ENCODE results near the gene TMEM94. TPM values are rescaled to one million over a fixed set of nuclear protein-coding genes. Genes with fewer than 3 reads are reported as not detected.

TMEM94 gene
- total and polyA plus RNA-seq, 5 donors from 2014 or later = 4.0 to 94.7 (median 7.1) TPM

- DNase-seq = no peak
Measured at GRCh38 chr17:75524269-75524969, 68.0 kb downstream of the TMEM94 start.

GRCh38 chr17:75524970-75525805 lies 68.8 kb downstream of the TMEM94 start, which contains the start of gene LLGL2:
Gene LLGL2, plus strand, starts transcription at chr17:75525697. Its CDS starts 17,730 bp downstream, at chr17:75543427.
- Mint-ChIP-seq H3K27me3 (no peaks in the 10 kb centered on the region), H3K4me1 (peaks cover 0 to 14% (median 10%) of the 10 kb centered on the region in 4 donors), H3K27ac (peak within 1 kb of the TSS in 1 of 3 donors; percentile 65), H3K9me3 (no peaks in the 10 kb centered on the region), H3K36me3 (peaks cover 3% of the 10 kb centered on the region), H3K4me3 (peak within 1 kb of the TSS; percentile 84 to 93 (median 88))
- Histone ChIP-seq H3K9me3 (ENCODE audit: control insufficient read depth in 2 of 2, low read length in 2 of 2) (no peaks in the 10 kb centered on the region), H3K36me3 (ENCODE audit: control insufficient read depth, insufficient read depth, low read length) (peaks cover 11% of the 10 kb centered on the region), H3K27me3 (ENCODE audit: control insufficient read depth, insufficient read depth, low read length) (no peaks in the 10 kb centered on the region), H3K27ac (ENCODE audit: insufficient read depth, low read length, poor library complexity, severe bottlenecking) (peak within 1 kb of the TSS; percentile 66), H3K4me1 (ENCODE audit: control insufficient read depth, insufficient read depth, low read length, poor library complexity, severe bottlenecking) (peaks cover 19% of the 10 kb centered on the region), H3K4me3 (ENCODE audit: low read depth, low read length) (peak within 1 kb of the TSS; percentile 24)
- ATAC-seq (ENCODE audit: low read depth in 2 of 2) (peak; percentile 89 to 94), DNase-seq (peak; percentile 84 to 89 (median 89))

More at GRCh38 chr17:75524269-75524969, 68.0 kb downstream of the TMEM94 start:
- Histone ChIP-seq H3K27me3 (ENCODE audit: control insufficient read depth, insufficient read depth, low read length) (no peaks in the 10 kb centered on the region), H3K36me3 (ENCODE audit: control insufficient read depth, insufficient read depth, low read length) (peaks cover 11% of the 10 kb centered on the region), H3K27ac (ENCODE audit: insufficient read depth, low read length, poor library complexity, severe bottlenecking) (peak overlapping the region; percentile 66), H3K4me3 (ENCODE audit: low read depth, low read length) (no peak overlapping the region), H3K4me1 (ENCODE audit: control insufficient read depth, insufficient read depth, low read length, poor library complexity, severe bottlenecking) (peaks cover 19% of the 10 kb centered on the region), H3K9me3 (ENCODE audit: control insufficient read depth in 2 of 2, low read length in 2 of 2) (no peaks in the 10 kb centered on the region)
- Mint-ChIP-seq H3K27me3 (no peaks in the 10 kb centered on the region), H3K4me1 (peaks cover 0 to 18% (median 10%) of the 10 kb centered on the region in 4 donors), H3K36me3 (peaks cover 3% of the 10 kb centered on the region), H3K9me3 (no peaks in the 10 kb centered on the region), H3K4me3 (peak overlapping the region; percentile 73 to 85 (median 80)), H3K27ac (peak overlapping the region in 1 of 3 donors; percentile 65)
- ATAC-seq (ENCODE audit: low read depth in 2 of 2) = no peak

- peaks cover 19% of the 10 kb centered on the region for H3K4me1 ChIP-seq (ENCODE audit: control insufficient read depth, insufficient read depth, low read length, poor library complexity, severe bottlenecking)
- no peak for ATAC-seq (ENCODE audit: low read depth in 2 of 2)
- no peaks in the 10 kb centered on the region for H3K9me3 Mint-ChIP-seq
- no peaks in the 10 kb centered on the region for H3K27me3 Mint-ChIP-seq
- H3K36me3 ChIP-seq (ENCODE audit: control insufficient read depth, insufficient read depth, low read length) = peaks cover 11% of the 10 kb centered on the region
- peaks cover 3% of the 10 kb centered on the region for H3K36me3 Mint-ChIP-seq
- H3K4me3 ChIP-seq (ENCODE audit: low read depth, low read length) = peak overlapping the region; percentile 24
- no peak overlapping the region for H3K27ac Mint-ChIP-seq
- peak overlapping the region; percentile 84 to 93 (median 88) for H3K4me3 Mint-ChIP-seq
- no peak overlapping the region for H3K27ac ChIP-seq (ENCODE audit: insufficient read depth, low read length, poor library complexity, severe bottlenecking)
- H3K27me3 ChIP-seq (ENCODE audit: control insufficient read depth, insufficient read depth, low read length) = no peaks in the 10 kb centered on the region
- no peaks in the 10 kb centered on the region for H3K9me3 ChIP-seq (ENCODE audit: control insufficient read depth in 2 of 2, low read length in 2 of 2)
- peaks cover 0 to 14% (median 10%) of the 10 kb centered on the region in 4 donors for H3K4me1 Mint-ChIP-seq
- peak in 1 of 3 donors; percentile 21 for DNase-seq
Measured at GRCh38 chr17:75525806-75526554, 69.5 kb downstream of the TMEM94 start.

GRCh38 chr17:75526555-75527270 lies 70.3 kb downstream of the TMEM94 start:
- Mint-ChIP-seq H3K36me3 (peaks cover 3% of the 10 kb centered on the region), H3K4me3 (peak overlapping the region; percentile 76 to 93 (median 88)), H3K27me3 (no peaks in the 10 kb centered on the region), H3K4me1 (peaks cover 0 to 14% (median 10%) of the 10 kb centered on the region in 4 donors), H3K9me3 (no peaks in the 10 kb centered on the region), H3K27ac (no peak overlapping the region)
- Histone ChIP-seq H3K27ac (ENCODE audit: insufficient read depth, low read length, poor library complexity, severe bottlenecking) (no peak overlapping the region), H3K27me3 (ENCODE audit: control insufficient read depth, insufficient read depth, low read length) (no peaks in the 10 kb centered on the region), H3K36me3 (ENCODE audit: control insufficient read depth, insufficient read depth, low read length) (peaks cover 7% of the 10 kb centered on the region), H3K4me1 (ENCODE audit: control insufficient read depth, insufficient read depth, low read length, poor library complexity, severe bottlenecking) (peaks cover 19% of the 10 kb centered on the region), H3K9me3 (ENCODE audit: control insufficient read depth in 2 of 2, low read length in 2 of 2) (no peaks in the 10 kb centered on the region), H3K4me3 (ENCODE audit: low read depth, low read length) (peak overlapping the region; percentile 24)
- no peak for DNase-seq
- ATAC-seq (ENCODE audit: low read depth in 2 of 2) = no peak

GRCh38 chr17:75530837-75531720 lies 74.6 kb downstream of the TMEM94 start:
- no peaks in the 10 kb centered on the region for H3K36me3 ChIP-seq (ENCODE audit: control insufficient read depth, insufficient read depth, low read length)
- no peak for DNase-seq
- H3K9me3 ChIP-seq (ENCODE audit: control insufficient read depth in 2 of 2, low read length in 2 of 2) = no peaks in the 10 kb centered on the region
- H3K36me3 Mint-ChIP-seq = peaks cover 4% of the 10 kb centered on the region
- H3K27me3 Mint-ChIP-seq = no peaks in the 10 kb centered on the region
- H3K27me3 ChIP-seq (ENCODE audit: control insufficient read depth, insufficient read depth, low read length) = no peaks in the 10 kb centered on the region
- H3K27ac Mint-ChIP-seq = no peak overlapping the region
- ATAC-seq (ENCODE audit: low read depth in 2 of 2) = no peak
- peaks cover 0 to 37% (median 28%) of the 10 kb centered on the region in 4 donors for H3K4me1 Mint-ChIP-seq
- H3K27ac ChIP-seq (ENCODE audit: insufficient read depth, low read length, poor library complexity, severe bottlenecking) = no peak overlapping the region
- peaks cover 20% of the 10 kb centered on the region for H3K4me1 ChIP-seq (ENCODE audit: control insufficient read depth, insufficient read depth, low read length, poor library complexity, severe bottlenecking)
- H3K4me3 ChIP-seq (ENCODE audit: low read depth, low read length) = no peak overlapping the region
- no peaks in the 10 kb centered on the region for H3K9me3 Mint-ChIP-seq
- peak overlapping the region in 1 of 4 donors; percentile 12 for H3K4me3 Mint-ChIP-seq

- Mint-ChIP-seq H3K4me1 (peaks cover 0 to 35% (median 24%) of the 10 kb centered on the region in 4 donors), H3K27ac (no peak overlapping the region), H3K4me3 (no peak overlapping the region), H3K9me3 (no peaks in the 10 kb centered on the region), H3K36me3 (peaks cover 4% of the 10 kb centered on the region), H3K27me3 (no peaks in the 10 kb centered on the region)
- H3K4me3 ChIP-seq (ENCODE audit: low read depth, low read length) = no peak overlapping the region
- H3K27ac ChIP-seq (ENCODE audit: insufficient read depth, low read length, poor library complexity, severe bottlenecking) = no peak overlapping the region
- no peaks in the 10 kb centered on the region for H3K27me3 ChIP-seq (ENCODE audit: control insufficient read depth, insufficient read depth, low read length)
- no peaks in the 10 kb centered on the region for H3K36me3 ChIP-seq (ENCODE audit: control insufficient read depth, insufficient read depth, low read length)
- no peak for DNase-seq
- no peak for ATAC-seq (ENCODE audit: low read depth in 2 of 2)
- H3K9me3 ChIP-seq (ENCODE audit: control insufficient read depth in 2 of 2, low read length in 2 of 2) = no peaks in the 10 kb centered on the region
- peaks cover 14% of the 10 kb centered on the region for H3K4me1 ChIP-seq (ENCODE audit: control insufficient read depth, insufficient read depth, low read length, poor library complexity, severe bottlenecking)
Measured at GRCh38 chr17:75531721-75532072, 75.3 kb downstream of the TMEM94 start.

All from CD4-positive, CD25-positive, alpha-beta regulatory T cell (primary cell).